Keratinocyte (primary cell): ENCODE measurements around the gene BATF2.

Experiments used
- CTCF ChIP-seq, 3 experiments: IDR thresholded peaks in 1 of 3; conservative IDR thresholded peaks in 1 of 3; optimal IDR thresholded peaks in 1 of 3; 2 replicates in 2 of 3; 3 replicates in 1 of 3; pipeline versions ENCODE3 to v1.5.1; 2011; ENCODE audit warnings: low read length in 3 of 3, mild to moderate bottlenecking in 3 of 3, moderate library complexity in 2 of 3, control low read depth in 1 of 3, inconsistent platforms in 1 of 3; ENCODE audit not compliant: insufficient read depth in 2 of 3; ENCODE audit errors: extremely low read depth in 1 of 3
- EZH2 ChIP-seq: IDR thresholded peaks from one replicate; pipeline ENCODE4 v1.6.1; 2012; ENCODE audit warnings: inconsistent platforms, mild to moderate bottlenecking, low read length, moderate library complexity

GRCh38 chr11:64974124-64974523 is 22.6 kb downstream of the BATF2 start:
- no peak for TF ChIP-seq CTCF (optimal IDR thresholded peaks at IDR 0.05 in 1 of 3, IDR thresholded peaks at IDR 0.05 in 1 of 3, conservative IDR thresholded peaks at IDR 0.05 in 1 of 3; ENCODE audit: extremely low read depth in 1 of 3, insufficient read depth in 2 of 3, low read length in 3 of 3)
- TF ChIP-seq EZH2 = no peak
